OCI-LY7 (cell line): ENCODE measurements around the gene PLA2G4D. TPM values are rescaled to one million over a fixed set of nuclear protein-coding genes. Genes with fewer than 3 reads are reported as not detected.

Experiments
- BruUV-seq: library from RNA; stranded (reverse); fragments of 400-500 nt; replicated peaks from 2 replicates; lab custom pipeline; 2021; lab: Mats Ljungman, UMichigan
- CTCF ChIA-PET: fragments of 300-600 bp; sonication (Branson Sonifier 250); formaldehyde crosslinking; loops from one replicate; lab custom pipeline; 2022; ENCODE audit warnings: antibody characterized with exemption; ENCODE audit not compliant: unreplicated experiment; lab: Charles Lee
- POLR2A ChIA-PET: fragments of 300-600 bp; sonication (Branson Sonifier 250); formaldehyde crosslinking; loops from one replicate; lab custom pipeline; 2022; ENCODE audit warnings: antibody characterized with exemption; lab: Charles Lee
- DNase-seq: peaks from one replicate; pipeline ENCODE4 v3.0.0-alpha.2; 2015; ENCODE audit warnings: low spot score
- H2AFZ ChIP-seq: fragments of 200-600 bp; sonication (generic), shearing (Covaris generic); 2 replicates; pipeline ENCODE4 v1.6.1; 2014; ENCODE audit warnings: mild to moderate bottlenecking, antibody characterized with exemption, low read length, moderate library complexity
- H3K27ac ChIP-seq: fragments of 200-600 bp; sonication (generic); 2 replicates; pipeline ENCODE4 v1.5.1; 2014; ENCODE audit warnings: mixed run types, low read depth, mild to moderate bottlenecking, moderate library complexity, low read length, inconsistent platforms; ENCODE audit not compliant: poor library complexity, severe bottlenecking
- H3K36me3 ChIP-seq: fragments of 200-600 bp; sonication (generic); 2 replicates; pipeline ENCODE4 v1.6.1; 2014; ENCODE audit warnings: mild to moderate bottlenecking, antibody characterized with exemption, low read length, moderate library complexity, mixed read lengths; ENCODE audit not compliant: insufficient read depth
- H3K4me1 ChIP-seq: fragments of 200-600 bp; sonication (generic); 2 replicates; pipeline ENCODE4 v1.5.1; 2014; ENCODE audit warnings: mild to moderate bottlenecking, low read length; ENCODE audit not compliant: insufficient read depth, poor library complexity, severe bottlenecking
- H3K4me2 ChIP-seq: fragments of 200-600 bp; sonication (generic); 2 replicates; pipeline ENCODE4 v1.6.1; 2014; ENCODE audit warnings: mild to moderate bottlenecking, low read length
- H3K4me3 ChIP-seq: fragments of 200-600 bp; sonication (generic); 2 replicates; pipeline ENCODE4 v1.5.1; 2014; ENCODE audit warnings: mild to moderate bottlenecking, low read depth, low read length; ENCODE audit not compliant: poor library complexity, severe bottlenecking
- H3K79me2 ChIP-seq: fragments of 200-600 bp; sonication (generic); 2 replicates; pipeline ENCODE4 v1.6.1; 2016; ENCODE audit warnings: low read depth, mild to moderate bottlenecking, low read length, moderate library complexity, mixed read lengths; ENCODE audit not compliant: insufficient read depth
- H3K9me2 ChIP-seq: fragments of 200-600 bp; sonication (generic); 2 replicates; pipeline ENCODE4 v1.6.1; 2016; ENCODE audit warnings: mild to moderate bottlenecking, low read length, mixed read lengths; ENCODE audit not compliant: insufficient read depth
- H3K9me3 ChIP-seq: fragments of 200-600 bp; sonication (generic); 2 replicates; pipeline ENCODE4 v1.6.1; 2014; ENCODE audit warnings: mild to moderate bottlenecking, mixed run types, low read length, mixed read lengths
- H4K20me1 ChIP-seq: fragments of 200-600 bp; sonication (generic); 2 replicates; pipeline ENCODE4 v1.6.1; 2014; ENCODE audit warnings: mild to moderate bottlenecking, antibody characterized with exemption, low read length, moderate library complexity, mixed read lengths; ENCODE audit not compliant: insufficient read depth
- CTCF ChIP-seq: fragments of 200-600 bp; sonication (generic); conservative IDR thresholded peaks from 2 replicates; pipeline ENCODE4 v1.5.1; 2014; ENCODE audit warnings: mild to moderate bottlenecking, antibody characterized with exemption, low read length, moderate library complexity, mixed read lengths
- EZH2phosphoT487 ChIP-seq: fragments of 200-600 bp; sonication (generic); IDR thresholded peaks from 2 replicates; pipeline ENCODE4 v1.6.1; 2018; ENCODE audit warnings: low read depth, borderline replicate concordance, mild to moderate bottlenecking, mixed run types, antibody characterized with exemption, low read length, moderate library complexity, mixed read lengths
- intact Hi-C: fragments of 100-400 bp; cut with micrococcal nuclease; formaldehyde crosslinking; loops from one replicate; pipeline ENCODE4 v1.10.0; 2022; ENCODE audit not compliant: unreplicated experiment
- total RNA-seq, 2 experiments: library from RNA; depleted of rRNA in 1 of 2; stranded (reverse); fragments of >200 nt in 1 of 2; shearing (Covaris generic) in 1 of 2; gene quantifications; 2 replicates each; pipeline ENCODE4 v1.2.3, GENCODE V29; 2014 to 2022

The PLA2G4D gene
- total RNA-seq, 2 experiments from 2014 or later = not detected

GRCh38 chr15:42027521-42027920, 66.8 kb downstream of the PLA2G4D start:
- Histone ChIP-seq H3K9me3 (peaks cover 6% of the 10 kb centered on the region; the same call in 1 of the 2 replicates), H3K27ac (no peak overlapping the region), H3K36me3 (no peaks in the 10 kb centered on the region), H3K9me2 (no peaks in the 10 kb centered on the region), H3K4me1 (no peaks in the 10 kb centered on the region), H3K4me2 (no peak overlapping the region), H3K4me3 (no peak overlapping the region), H3K79me2 (no peaks in the 10 kb centered on the region), H4K20me1 (no peaks in the 10 kb centered on the region), H2AFZ (no peak overlapping the region)
- intact Hi-C loops = no loop called here
- TF ChIP-seq EZH2phosphoT487 = no peak
- TF ChIP-seq CTCF = no peak
- no TSS peak for BruUV-seq
- ChIA-PET CTCF (no interaction called here), POLR2A (interaction anchor here (0.6 to 1.2 kb wide), 2 partner anchors 15 to 485 kb away, joined by 3 to 4 read pairs; no protein-coding TSS in a partner anchor)
- no peak for DNase-seq

DNA sequence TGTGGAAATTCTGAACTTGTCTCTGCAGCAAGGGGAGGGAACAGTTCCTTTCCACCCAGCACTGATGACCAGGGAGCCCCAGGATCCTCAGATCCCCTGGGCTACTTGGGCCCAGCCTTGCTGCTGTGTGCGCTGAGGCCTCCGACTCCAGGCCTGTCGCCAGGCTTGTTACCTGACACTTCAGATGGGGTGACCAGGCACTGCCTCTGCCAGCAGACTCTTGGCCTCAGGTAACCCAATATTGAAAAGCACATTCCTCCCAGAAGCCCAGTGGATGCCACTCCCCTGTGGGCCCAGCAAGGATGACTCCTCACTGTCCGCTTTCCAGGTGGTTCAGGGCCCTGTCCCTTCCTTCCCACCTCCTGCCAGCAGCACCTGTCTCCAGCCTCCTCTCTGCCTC, 70.1 kb downstream of the PLA2G4D start:
- intact Hi-C loops = no loop called here
- CTCF ChIA-PET = no interaction called here
- DNase-seq = no peak
- BruUV-seq = no TSS peak
- POLR2A ChIA-PET = no interaction called here
- H2AFZ ChIP-seq = no peak overlapping the region
- no peaks in the 10 kb centered on the region for H3K9me2 ChIP-seq
- no peaks in the 10 kb centered on the region for H3K4me1 ChIP-seq
- H3K36me3 ChIP-seq = no peaks in the 10 kb centered on the region
- no peak overlapping the region for H3K4me2 ChIP-seq
- no peak for TF ChIP-seq CTCF
- TF ChIP-seq EZH2phosphoT487 = no peak
- no peaks in the 10 kb centered on the region for H4K20me1 ChIP-seq
- H3K4me3 ChIP-seq = no peak overlapping the region
- H3K27ac ChIP-seq = no peak overlapping the region
- no peaks in the 10 kb centered on the region for H3K9me3 ChIP-seq
- H3K79me2 ChIP-seq = no peaks in the 10 kb centered on the region

- Histone ChIP-seq H3K27ac (no peak overlapping the region), H2AFZ (no peak overlapping the region), H3K36me3 (no peaks in the 10 kb centered on the region), H4K20me1 (no peaks in the 10 kb centered on the region), H3K4me2 (no peak overlapping the region), H3K9me2 (no peaks in the 10 kb centered on the region), H3K4me3 (no peak overlapping the region), H3K9me3 (no peaks in the 10 kb centered on the region), H3K79me2 (no peaks in the 10 kb centered on the region), H3K4me1 (no peaks in the 10 kb centered on the region)
- ChIA-PET CTCF (no interaction called here), POLR2A (no interaction called here)
- DNase-seq = no peak
- TF ChIP-seq EZH2phosphoT487 (no peak), CTCF (no peak)
- intact Hi-C loops = no loop called here
- BruUV-seq = no TSS peak
These were observed 72.8 kb downstream of the PLA2G4D start for GRCh38 chr15:42021593-42021992.
